H1 (cell line): ENCODE results near the gene TEX44. TPM values are rescaled to one million over a fixed set of nuclear protein-coding genes. Genes with fewer than 3 reads are reported as not detected.

Experiments
- CHD2 ChIP-seq: IDR thresholded peaks from 2 replicates; pipeline ENCODE4 v1.6.1; 2012; ENCODE audit warnings: low read length, improper control_type of control experiment
- GABPA ChIP-seq: IDR thresholded peaks from 2 replicates; pipeline ENCODE4 v1.6.1; 2011; ENCODE audit warnings: mild to moderate bottlenecking, low read length, moderate library complexity, borderline replicate concordance; ENCODE audit not compliant: insufficient read depth
- TEAD4 ChIP-seq: IDR thresholded peaks from 2 replicates; pipeline ENCODE4 v1.6.1; 2012; ENCODE audit warnings: low read depth, low read length, inconsistent platforms, mixed read lengths
- polyA plus RNA-seq, 7 experiments: library from polyadenylated mRNA; depleted of rRNA in 3 of 7; stranded (reverse) in 5 of 7; unstranded in 2 of 7; fragments of >200 nt in 5 of 7; fragments of 200-250 nt in 2 of 7; gene quantifications; 1 replicate in 5 of 7; 2 replicates in 1 of 7; 4 replicates in 1 of 7; pipeline versions ENCODE4 v1.2.1 to v1.2.3, GENCODE V29; 2011 to 2013; ENCODE audit warnings: missing spikeins in 2 of 7, mixed read lengths in 2 of 7
- total RNA-seq: library from RNA; stranded (reverse); fragmentation: NEBNext Ultra II Directional; extraction: Animal tissue kit (Norgen Biotek cat#: 25700); gene quantifications from 2 replicates; pipeline ENCODE4 v1.2.1, GENCODE V29; 2021

The TEX44 gene
- total and polyA plus RNA-seq, 2 of the 8 experiments (the other 6 are each of a cell fraction or from before 2014, with no cell fraction given): not detected

- no peak for TF ChIP-seq GABPA
- no peak for TF ChIP-seq TEAD4
- no peak for TF ChIP-seq CHD2
Measured at GRCh38 chr2:231633241-231633976, 40.7 kb downstream of the TEX44 start (continued).
